Stomach (tissue), 9 donors: ENCODE measurements around the gene TMEM231. TPM values are rescaled to one million over a fixed set of nuclear protein-coding genes. Genes with fewer than 3 reads are reported as not detected.

Experiments used
- DNase-seq, 2 donors: peaks; one replicate each; pipeline versions ENCODE4 v3.0.0 to v3.0.0-alpha.2; 2013 to 2019
- H3K27ac ChIP-seq, 5 donors: fragments of 200-600 bp in 4 of 5; sonication (generic) in 4 of 5; one replicate each; pipeline ENCODE4 v1.5.1; 2013 to 2019; ENCODE audit warnings: mild to moderate bottlenecking in 1 of 5, moderate library complexity in 1 of 5
- H3K27me3 ChIP-seq, 3 donors: fragments of 200-600 bp; sonication (generic); one replicate each; pipeline ENCODE4 v1.5.1; 2017 to 2019; ENCODE audit warnings: mixed run types in 1 of 3
- H3K36me3 ChIP-seq, 4 donors: fragments of 200-600 bp; sonication (generic); 1 replicate in 3 of 4; 2 replicates in 1 of 4; pipeline ENCODE4 v1.5.1; 2016 to 2019
- H3K4me1 ChIP-seq, 4 donors: fragments of 200-600 bp; sonication (generic); one replicate each; pipeline ENCODE4 v1.5.1; 2016 to 2019
- H3K4me3 ChIP-seq, 4 donors: fragments of 200-600 bp; sonication (generic) in 3 of 4; one replicate each; pipeline ENCODE4 v1.5.1; 2016 to 2019; ENCODE audit warnings: mild to moderate bottlenecking in 1 of 4
- H3K9me3 ChIP-seq, 4 donors: fragments of 200-600 bp; sonication (generic); one replicate each; pipeline ENCODE4 v1.5.1; 2016 to 2019
- CTCF ChIP-seq, 7 experiments: fragments of 450-650 bp in 4 of 7; fragments of 200-600 bp in 3 of 7; sonication (generic) in 3 of 7; IDR thresholded peaks; one replicate each; pipeline ENCODE4 v1.5.1; 2016 to 2019; ENCODE audit warnings: antibody characterized with exemption in 7 of 7, control low read depth in 2 of 7, mild to moderate bottlenecking in 1 of 7
- EP300 ChIP-seq: sonication (generic); formaldehyde crosslinking; IDR thresholded peaks from one replicate; pipeline ENCODE4 v1.6.1; 2017; ENCODE audit warnings: antibody characterized with exemption
- POLR2A ChIP-seq, 4 donors: fragments of 450-650 bp; IDR thresholded peaks; one replicate each; pipeline ENCODE4 v1.6.1; 2016; ENCODE audit warnings: antibody characterized with exemption in 4 of 4, control low read depth in 2 of 4, mild to moderate bottlenecking in 1 of 4, moderate library complexity in 1 of 4
- POLR2AphosphoS5 ChIP-seq, 3 donors: sonication (generic); formaldehyde crosslinking; IDR thresholded peaks; one replicate each; pipeline ENCODE4 v1.6.1; 2016; ENCODE audit warnings: antibody characterized with exemption in 3 of 3
- WGBS, 5 donors: extraction: QIAGEN DNeasy Blood & Tissue Kit in 3 of 5; methylation state at CpG; one replicate each; pipeline versions ENCODE4 v1.1.5 to v1.1.7; 2013 to 2018; 5-methylcytosine and 5-hydroxymethylcytosine counted together
- intact Hi-C: fragments of 100-400 bp; cut with DNase I; formaldehyde crosslinking; loops from one replicate; pipeline ENCODE4 v1.15.1; 2023; ENCODE audit warnings: low total_unique reads
- polyA plus RNA-seq, 3 donors: library from polyadenylated mRNA; stranded (reverse); fragments of 200-250 nt; gene quantifications; one replicate each; pipeline ENCODE4 v1.2.3, GENCODE V29; 2013
- total RNA-seq, 5 donors: library from RNA; depleted of rRNA; stranded (reverse); fragments of >200 nt; gene quantifications; one replicate each; pipeline versions ENCODE4 v1.1.0 to v1.2.3, GENCODE V29; 2014 to 2016
- donor health status: healthy with polysubstance abuse.
- donor health status: Bipolar disorder and iron deficiency.
- donor health status: healthy.

TMEM231 gene
- total and polyA plus RNA-seq, 8 donors, result 1.1 to 14.1 (median 4.6) TPM; not detected in 1

DNA sequence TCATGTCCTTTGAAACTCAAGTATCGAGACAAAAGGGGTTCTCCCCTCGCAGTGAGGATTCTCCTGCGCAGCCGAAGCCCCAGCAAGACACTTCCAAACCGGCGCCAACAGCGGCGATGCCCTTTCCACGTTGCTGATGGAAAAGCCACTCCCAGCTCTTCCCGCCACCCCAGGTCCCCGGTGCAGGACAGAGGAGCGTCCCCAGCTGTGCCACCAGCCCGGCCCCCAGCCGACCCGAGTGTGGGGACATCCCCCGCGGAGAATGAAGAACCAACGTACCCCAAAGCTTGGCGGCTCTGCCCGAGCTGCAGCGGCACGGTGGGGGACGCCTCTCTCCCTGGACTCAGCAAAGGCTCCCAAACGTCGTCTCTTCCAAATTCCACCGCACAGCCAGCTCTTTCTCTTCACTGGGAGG is 61.4 kb downstream of the TMEM231 start:
- no peaks in the 10 kb centered on the region for H3K36me3 ChIP-seq
- TF ChIP-seq POLR2AphosphoS5 (IDR thresholded peaks at IDR 0.05) (no peak), POLR2A (IDR thresholded peaks at IDR 0.05) (no peak), EP300 (no peak), CTCF (IDR thresholded peaks at IDR 0.05) (no peak)
- peaks cover 11 to 20% (median 14%) of the 10 kb centered on the region in 4 donors for H3K4me1 ChIP-seq
- H3K4me3 ChIP-seq, result peak overlapping the region; percentile 22 to 52 (median 32)
- no peaks in the 10 kb centered on the region for H3K9me3 ChIP-seq
- intact Hi-C loops, result no loop called here
- peak in 1 of 2 donors; percentile 29 for DNase-seq
- 4 to 8% (median 8%) methylated on average over 10 to 26 of the region's 26 CpGs for WGBS, 5 donors
- peaks cover 0 to 46% (median 25%) of the 10 kb centered on the region in 3 donors for H3K27me3 ChIP-seq
- no peak overlapping the region for H3K27ac ChIP-seq

DNA sequence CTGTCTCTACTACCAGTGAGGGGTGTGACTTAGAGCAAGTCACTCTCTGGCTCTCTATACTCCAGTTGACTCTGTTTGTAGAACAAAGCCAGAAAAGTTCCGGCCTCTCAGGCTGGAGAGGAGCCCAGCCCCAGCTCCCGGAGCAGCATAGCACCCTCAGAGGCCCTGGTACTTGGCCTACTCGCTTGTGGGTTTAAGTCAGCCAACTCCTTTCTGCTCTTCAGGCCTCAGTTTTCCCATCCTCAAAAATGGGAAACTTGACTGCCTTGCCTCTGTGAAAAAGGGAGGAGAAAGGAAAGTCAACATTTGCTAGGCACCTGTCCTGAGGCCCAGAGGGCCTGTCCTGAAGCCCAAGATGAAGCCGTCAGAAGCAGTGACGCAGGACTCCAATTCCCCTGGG is 61.9 kb downstream of the TMEM231 start:
- TF ChIP-seq POLR2A (IDR thresholded peaks at IDR 0.05) (no peak), POLR2AphosphoS5 (IDR thresholded peaks at IDR 0.05) (no peak), CTCF (IDR thresholded peaks at IDR 0.05) (no peak), EP300 (no peak)
- Histone ChIP-seq H3K27ac (no peak overlapping the region), H3K36me3 (no peaks in the 10 kb centered on the region), H3K4me3 (peak overlapping the region in 3 of 4 donors; percentile 30 to 52 (median 35)), H3K27me3 (peaks cover 0 to 46% (median 25%) of the 10 kb centered on the region in 3 donors), H3K4me1 (peaks cover 11 to 20% (median 14%) of the 10 kb centered on the region in 4 donors), H3K9me3 (no peaks in the 10 kb centered on the region)
- 44 to 58% (median 54%) methylated on average over 5 of the region's 5 CpGs for WGBS, 5 donors
- DNase-seq, result no peak
- intact Hi-C loops, result no loop called here

GRCh38 chr16:75491876-75492275 is 64.2 kb downstream of the TMEM231 start:
- TF ChIP-seq POLR2A (IDR thresholded peaks at IDR 0.05) (no peak), EP300 (no peak), CTCF (IDR thresholded peaks at IDR 0.05) (no peak), POLR2AphosphoS5 (IDR thresholded peaks at IDR 0.05) (no peak)
- H3K27me3 ChIP-seq, result peaks cover 0 to 51% (median 25%) of the 10 kb centered on the region in 3 donors
- no peak overlapping the region for H3K4me3 ChIP-seq
- no peaks in the 10 kb centered on the region for H3K36me3 ChIP-seq
- peaks cover 11 to 16% (median 12%) of the 10 kb centered on the region in 4 donors for H3K4me1 ChIP-seq
- H3K9me3 ChIP-seq, result no peaks in the 10 kb centered on the region
- DNase-seq, result peak in 1 of 2 donors; percentile 55
- H3K27ac ChIP-seq, result no peak overlapping the region
- WGBS, 5 donors, result 80 to 95% (median 90%) methylated on average over 1 of the region's 1 CpG
- intact Hi-C loops, result no loop called here

- intact Hi-C loops, result no loop called here
- peaks cover 0 to 36% (median 4%) of the 10 kb centered on the region in 3 donors for H3K27me3 ChIP-seq
- H3K27ac ChIP-seq, result no peak overlapping the region
- WGBS, 5 donors, result 83 to 96% (median 92%) methylated on average over 2 of the region's 2 CpGs
- DNase-seq, result no peak
- H3K4me1 ChIP-seq, result no peaks in the 10 kb centered on the region
- TF ChIP-seq EP300 (no peak), POLR2A (IDR thresholded peaks at IDR 0.05) (no peak), CTCF (IDR thresholded peaks at IDR 0.05) (no peak), POLR2AphosphoS5 (IDR thresholded peaks at IDR 0.05) (no peak)
- H3K36me3 ChIP-seq, result no peaks in the 10 kb centered on the region
- H3K9me3 ChIP-seq, result no peaks in the 10 kb centered on the region
- H3K4me3 ChIP-seq, result no peak overlapping the region
Observed at GRCh38 chr16:75488322-75488721, 67.7 kb downstream of the TMEM231 start.

Other genes starting within 250 kb of the TMEM231 start
- gene CFDP1, start 122.7 kb downstream of the TMEM231 start, total RNA-seq, result 100 to 1,000 TPM in 1 of 5 donors, 10 to 100 TPM in 3, not detected in 1; 25.8 to 104 (median 63.9) TPM
- gene CFDP1, start 122.7 kb downstream of the TMEM231 start, polyA plus RNA-seq, result 100 to 1,000 TPM in 1 of 3 donors, 10 to 100 TPM in 2; 49.4 to 126 (median 60.7) TPM
- gene TMEM170A, start 91.6 kb downstream of the TMEM231 start, total RNA-seq, result 100 to 1,000 TPM in 1 of 5 donors, 10 to 100 TPM in 3, 1 to 10 TPM in 1; 7.6 to 134 (median 12.0) TPM
- 1 to 10 TPM; 3.6 to 4.1 (median 3.7) TPM for gene TMEM170A, start 91.6 kb downstream of the TMEM231 start, polyA plus RNA-seq
- under 1 TPM in 2 of 5 donors, not detected in 3; 0.29 to 0.73 TPM for gene CHST6, start 60.8 kb downstream of the TMEM231 start, total RNA-seq
- under 1 TPM in 1 of 3 donors, not detected in 2; 0.23 TPM for gene CHST6, start 60.8 kb downstream of the TMEM231 start, polyA plus RNA-seq
- 10 to 100 TPM in 1 of 5 donors, 1 to 10 TPM in 3, not detected in 1; 1.1 to 23.2 (median 3.0) TPM for gene CHST5, start 20.1 kb downstream of the TMEM231 start, total RNA-seq
- gene CHST5, start 20.1 kb downstream of the TMEM231 start, polyA plus RNA-seq, result under 1 TPM in 1 of 3 donors, not detected in 2; 0.05 TPM
- 100 to 1,000 TPM in 2 of 5 donors, 10 to 100 TPM in 3; 29.8 to 192 (median 81.4) TPM for gene GABARAPL2, start 10.1 kb upstream of the TMEM231 start, total RNA-seq
- 100 to 1,000 TPM in 2 of 3 donors, 10 to 100 TPM in 1; 83.4 to 198 (median 171) TPM for gene GABARAPL2, start 10.1 kb upstream of the TMEM231 start, polyA plus RNA-seq
- 10 to 100 TPM in 3 of 5 donors, 1 to 10 TPM in 1, under 1 TPM in 1; 0.58 to 69.8 (median 25.8) TPM for gene ADAT1, start 67.0 kb upstream of the TMEM231 start, total RNA-seq
- gene ADAT1, start 67.0 kb upstream of the TMEM231 start, polyA plus RNA-seq, result 10 to 100 TPM in 1 of 3 donors, 1 to 10 TPM in 2; 6.0 to 18.2 (median 7.8) TPM
- 100 to 1,000 TPM in 2 of 5 donors, 10 to 100 TPM in 3; 85.8 to 196 (median 97.4) TPM for gene KARS1, start 91.4 kb upstream of the TMEM231 start, total RNA-seq
- gene KARS1, start 91.4 kb upstream of the TMEM231 start, polyA plus RNA-seq, result 100 to 1,000 TPM in 1 of 3 donors, 10 to 100 TPM in 2; 81.2 to 102 (median 84.1) TPM
- 10 to 100 TPM; 17.1 to 58.3 (median 43.7) TPM for gene TERF2IP, start 91.5 kb upstream of the TMEM231 start, total RNA-seq
- gene TERF2IP, start 91.5 kb upstream of the TMEM231 start, polyA plus RNA-seq, result 10 to 100 TPM; 30.0 to 37.3 (median 31.1) TPM
- gene CPHXL2, start 120.8 kb upstream of the TMEM231 start, total RNA-seq, result not detected
- not detected for gene CPHXL2, start 120.8 kb upstream of the TMEM231 start, polyA plus RNA-seq
- gene DUXB, start 145.2 kb upstream of the TMEM231 start, total RNA-seq, result not detected
- gene DUXB, start 145.2 kb upstream of the TMEM231 start, polyA plus RNA-seq, result not detected
- not detected for gene CPHXL, start 170.2 kb upstream of the TMEM231 start, total RNA-seq
- gene CPHXL, start 170.2 kb upstream of the TMEM231 start, polyA plus RNA-seq, result not detected